Fibroblast of lung (primary cell): ENCODE data around the gene TBL2.

Experiments used
- CTCF ChIP-seq, 2 donors: IDR thresholded peaks in 1 of 2; conservative IDR thresholded peaks in 1 of 2; 1 replicate in 1 of 2; 2 replicates in 1 of 2; pipeline ENCODE4 v1.5.1; 2011 to 2012; ENCODE audit warnings: low read length in 2 of 2, control low read depth in 1 of 2, inconsistent platforms in 1 of 2, low read depth in 1 of 2, mild to moderate bottlenecking in 1 of 2
- EZH2 ChIP-seq: IDR thresholded peaks from 2 replicates; pipeline ENCODE4 v1.5.1; 2012; ENCODE audit warnings: low read length, control low read depth, mild to moderate bottlenecking; ENCODE audit errors: missing control alignments

- TF ChIP-seq CTCF (conservative IDR thresholded peaks at IDR 0.05 in 1 of 2, IDR thresholded peaks at IDR 0.05 in 1 of 2; ENCODE audit: low read depth in 1 of 2, low read length in 2 of 2) = peak in 1 of 2 donors; percentile 8
- no peak for TF ChIP-seq EZH2
Observed at GRCh38 chr7:73522105-73522872, 56.1 kb downstream of the TBL2 start, which contains the start of gene BAZ1B.
